Upper lobe of left lung (tissue), 4 donors: ENCODE measurements around the gene IQGAP1.

ENCODE experiments used
- CTCF ChIP-seq, 6 experiments: fragments of 450-650 bp in 4 of 6; fragments of 200-600 bp in 2 of 6; sonication (generic) in 2 of 6; IDR thresholded peaks; one replicate each; pipeline ENCODE4 v1.5.1; 2016 to 2019; ENCODE audit warnings: antibody characterized with exemption in 6 of 6
- POLR2A ChIP-seq, 4 donors: fragments of 450-650 bp; IDR thresholded peaks; one replicate each; pipeline ENCODE4 v1.5.1; 2016 to 2017; ENCODE audit warnings: antibody characterized with exemption in 4 of 4, mild to moderate bottlenecking in 2 of 4
- POLR2AphosphoS5 ChIP-seq, 2 donors: sonication (generic); formaldehyde crosslinking; IDR thresholded peaks; one replicate each; pipeline ENCODE4 v1.5.1; 2017; ENCODE audit warnings: antibody characterized with exemption in 2 of 2

GRCh38 chr15:90489944-90490343 lies 101.9 kb downstream of the IQGAP1 start:
- TF ChIP-seq POLR2AphosphoS5 (IDR thresholded peaks at IDR 0.05): no peak
- no peak for TF ChIP-seq CTCF (IDR thresholded peaks at IDR 0.05)
- no peak for TF ChIP-seq POLR2A (IDR thresholded peaks at IDR 0.05)
